ENCODE data around the gene SPRED3.

DNA sequence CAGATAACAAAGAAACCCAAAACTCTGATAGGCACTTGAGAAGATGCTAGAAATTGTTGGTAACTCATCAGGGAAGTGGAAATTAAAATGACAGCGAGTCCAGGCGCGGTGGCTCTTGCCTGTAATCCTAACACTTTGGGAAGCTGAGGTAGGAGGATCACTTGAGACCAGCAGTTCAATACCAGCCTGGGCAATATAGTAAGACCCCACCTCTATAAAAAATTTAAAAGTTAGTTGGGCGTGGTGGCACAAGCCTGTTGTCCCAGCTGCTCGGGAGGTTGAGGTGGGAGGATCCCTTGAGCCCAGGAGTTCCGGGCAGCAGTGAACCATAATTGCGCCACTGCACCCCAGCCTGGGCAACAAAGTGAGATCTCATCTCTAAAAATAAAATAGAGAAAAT is 42.4 kb downstream of the SPRED3 start:
- TF ChIP-seq CTCF (IDR thresholded peaks at IDR 0.05) (no peak), ZFX (IDR thresholded peaks at IDR 0.05; ENCODE audit: borderline replicate concordance) (no peak)
